Naive thymus-derived CD4-positive, alpha-beta T cell (primary cell): ENCODE measurements around the gene CAMK1D. TPM values are rescaled to one million over a fixed set of nuclear protein-coding genes. Genes with fewer than 3 reads are reported as not detected.
A peak's percentile ranks its signal among the peaks of the same experiment; 100 is the strongest.

Experiments
- ATAC-seq: fragments of 150-1000 bp; cut with Tn5 transposase; 2 replicates; pipeline ENCODE4 v1.10.0; 2021; ENCODE audit warnings: mild to moderate bottlenecking, moderate library complexity
- CTCF ChIA-PET: fragments of 350-600 bp; sonication (Branson Sonifier 250); formaldehyde crosslinking; loops from one replicate; lab custom pipeline; 2021; ENCODE audit warnings: antibody characterized with exemption; lab: Charles Lee
- POLR2A ChIA-PET: fragments of 350-600 bp; sonication (Branson Sonifier 250); formaldehyde crosslinking; loops from one replicate; lab custom pipeline; 2021; ENCODE audit warnings: antibody characterized with exemption, inconsistent platforms; lab: Charles Lee
- DNase-seq, 9 donors: peaks; one replicate each; pipeline versions ENCODE4 v3.0.0 to v3.0.0-alpha.2; 2020 to 2022; ENCODE audit warnings: mixed read lengths in 1 of 9
- H3K27ac ChIP-seq: one replicate; pipeline ENCODE4 v1.7.0; 2013; ENCODE audit warnings: mild to moderate bottlenecking, low read depth, low read length, moderate library complexity
- H3K27me3 ChIP-seq, 2 donors: one replicate each; pipeline ENCODE4 v1.7.0; 2013; ENCODE audit warnings: low read length in 2 of 2, mild to moderate bottlenecking in 2 of 2, moderate library complexity in 2 of 2; ENCODE audit not compliant: control insufficient read depth in 2 of 2, insufficient read depth in 2 of 2
- H3K36me3 ChIP-seq, 3 experiments: 1 replicate in 2 of 3; 2 replicates in 1 of 3; pipeline ENCODE4 v1.7.0; 2013; ENCODE audit warnings: low read length in 3 of 3, mild to moderate bottlenecking in 3 of 3, moderate library complexity in 1 of 3; ENCODE audit not compliant: insufficient read depth in 3 of 3, control insufficient read depth in 2 of 3
- H3K4me1 ChIP-seq, 2 donors: one replicate each; pipeline ENCODE4 v1.7.0; 2013; ENCODE audit warnings: low read length in 2 of 2, mild to moderate bottlenecking in 2 of 2, moderate library complexity in 1 of 2; ENCODE audit not compliant: control insufficient read depth in 2 of 2, insufficient read depth in 2 of 2
- H3K4me3 ChIP-seq: 2 replicates; pipeline ENCODE4 v1.7.0; 2013; ENCODE audit warnings: mild to moderate bottlenecking, low read length
- H3K9me3 ChIP-seq, 3 experiments: 1 replicate in 2 of 3; 2 replicates in 1 of 3; pipeline ENCODE4 v1.7.0; 2013; ENCODE audit warnings: low read length in 3 of 3; ENCODE audit not compliant: control insufficient read depth in 2 of 3
- H3K27ac Mint-ChIP-seq, 9 donors: one replicate each; pipeline ENCODE4 v1.8.0; 2020 to 2022; ENCODE audit warnings: mixed read lengths in 9 of 9, mild to moderate bottlenecking in 8 of 9, moderate library complexity in 5 of 9, inconsistent platforms in 2 of 9
- H3K27me3 Mint-ChIP-seq, 5 donors: one replicate each; pipeline ENCODE4 v1.8.0; 2021 to 2022; ENCODE audit warnings: mixed read lengths in 5 of 5, mild to moderate bottlenecking in 1 of 5
- H3K36me3 Mint-ChIP-seq, 5 donors: one replicate each; pipeline ENCODE4 v1.8.0; 2020 to 2022; ENCODE audit warnings: mixed read lengths in 5 of 5, mild to moderate bottlenecking in 3 of 5, inconsistent platforms in 1 of 5
- H3K4me1 Mint-ChIP-seq, 7 donors: one replicate each; pipeline ENCODE4 v1.8.0; 2020 to 2022; ENCODE audit warnings: mixed read lengths in 7 of 7, mild to moderate bottlenecking in 3 of 7, inconsistent platforms in 1 of 7
- H3K4me3 Mint-ChIP-seq, 10 donors: one replicate each; pipeline ENCODE4 v1.8.0; 2020 to 2022; ENCODE audit warnings: mild to moderate bottlenecking in 10 of 10, mixed read lengths in 10 of 10, moderate library complexity in 6 of 10, inconsistent platforms in 2 of 10
- H3K9me3 Mint-ChIP-seq, 11 donors: one replicate each; pipeline ENCODE4 v1.8.0; 2020 to 2022; ENCODE audit warnings: mixed read lengths in 11 of 11, mild to moderate bottlenecking in 4 of 11, inconsistent platforms in 1 of 11, moderate library complexity in 1 of 11
- intact Hi-C, 2 donors: fragments of 100-400 bp; cut with micrococcal nuclease; formaldehyde crosslinking; loops; one replicate each; pipeline ENCODE4 v1.15.1; 2023
- polyA plus RNA-seq, 2 donors: library from polyadenylated mRNA; unstranded; fragments of 300-500 nt; fragmentation: Illumina TruSeq; gene quantifications; one replicate each; pipeline ENCODE4 v1.2.3, GENCODE V29; 2021
- total RNA-seq, 6 experiments: library from RNA in 5 of 6; stranded (reverse) in 5 of 6; gene quantifications; 1 replicate in 5 of 6; 2 replicates in 1 of 6; pipeline ENCODE4 v1.2.3 and lab custom pipeline; 2021 to 2026

Gene CAMK1D
- total and polyA plus RNA-seq, 7 experiments from 2014 or later, result 12.5 to 43.2 (median 18.6) TPM

GRCh38 chr10:12564173-12564572 is 214.8 kb downstream of the CAMK1D start:
- Histone ChIP-seq H3K36me3 (no peaks in the 10 kb centered on the region), H3K9me3 (no peaks in the 10 kb centered on the region), H3K27ac (no peak overlapping the region), H3K4me3 (no peak overlapping the region), H3K4me1 (no peaks in the 10 kb centered on the region), H3K27me3 (no peaks in the 10 kb centered on the region)
- intact Hi-C loops, result no loop called here
- Mint-ChIP-seq H3K4me3 (no peak overlapping the region), H3K27me3 (no peaks in the 10 kb centered on the region), H3K4me1 (peaks cover 15 to 63% (median 51%) of the 10 kb centered on the region in 7 donors), H3K9me3 (peaks cover 0 to 3% (median 0%) of the 10 kb centered on the region in 11 donors), H3K36me3 (peaks cover 0 to 24% (median 7%) of the 10 kb centered on the region in 5 donors), H3K27ac (peak overlapping the region in 6 of 9 donors; percentile 0 to 90 (median 22))
- ChIA-PET POLR2A (interaction anchor here (0.5 to 1.1 kb wide), 2 partner anchors 10 to 372 kb away, joined by 3 read pairs; no protein-coding TSS in a partner anchor), CTCF (interaction anchor here (0.6 to 0.8 kb wide), 2 partner anchors 92 to 418 kb away, joined by 3 to 4 read pairs; no protein-coding TSS in a partner anchor)
- ATAC-seq, result no peak
- DNase-seq, result no peak

- DNase-seq (no peak), ATAC-seq (no peak)
- intact Hi-C loops, result no loop called here
- Mint-ChIP-seq H3K4me1 (peaks cover 15 to 56% (median 40%) of the 10 kb centered on the region in 7 donors), H3K36me3 (peaks cover 0 to 14% (median 1%) of the 10 kb centered on the region in 5 donors), H3K9me3 (peaks cover 0 to 2% (median 0%) of the 10 kb centered on the region in 11 donors), H3K4me3 (no peak overlapping the region), H3K27me3 (no peaks in the 10 kb centered on the region), H3K27ac (peak overlapping the region in 6 of 9 donors; percentile 33 to 77 (median 66))
- Histone ChIP-seq H3K27me3 (no peaks in the 10 kb centered on the region), H3K4me3 (no peak overlapping the region), H3K36me3 (no peaks in the 10 kb centered on the region), H3K4me1 (no peaks in the 10 kb centered on the region), H3K9me3 (no peaks in the 10 kb centered on the region), H3K27ac (no peak overlapping the region)
- CTCF ChIA-PET, result no interaction called here
- POLR2A ChIA-PET, result no interaction called here
Measured at GRCh38 chr10:12566161-12567115, 217.1 kb downstream of the CAMK1D start.

GRCh38 chr10:12568391-12569009 is 219.2 kb downstream of the CAMK1D start:
- peak overlapping the region in 2 of 10 donors; percentile 1 to 47 for H3K4me3 Mint-ChIP-seq
- no peaks in the 10 kb centered on the region for H3K27me3 Mint-ChIP-seq
- H3K27me3 ChIP-seq, result no peaks in the 10 kb centered on the region
- H3K4me3 ChIP-seq, result no peak overlapping the region
- H3K9me3 Mint-ChIP-seq, result peaks cover 0 to 2% (median 0%) of the 10 kb centered on the region in 11 donors
- H3K27ac ChIP-seq, result no peak overlapping the region
- H3K4me1 Mint-ChIP-seq, result peaks cover 12 to 50% (median 34%) of the 10 kb centered on the region in 7 donors
- no peaks in the 10 kb centered on the region for H3K36me3 ChIP-seq
- H3K4me1 ChIP-seq, result no peaks in the 10 kb centered on the region
- peak overlapping the region in 7 of 9 donors; percentile 29 to 78 (median 63) for H3K27ac Mint-ChIP-seq
- intact Hi-C loops, result no loop called here
- POLR2A ChIA-PET, result no interaction called here
- CTCF ChIA-PET, result no interaction called here
- ATAC-seq (no peak), DNase-seq (no peak)
- H3K9me3 ChIP-seq, result no peaks in the 10 kb centered on the region
- H3K36me3 Mint-ChIP-seq, result peaks cover 0 to 10% (median 6%) of the 10 kb centered on the region in 5 donors

GRCh38 chr10:12572281-12572680 is 222.9 kb downstream of the CAMK1D start:
- H3K27ac Mint-ChIP-seq, result peak overlapping the region in 2 of 9 donors; percentile 36 to 62
- H3K9me3 Mint-ChIP-seq, result peaks cover 0 to 9% (median 0%) of the 10 kb centered on the region in 11 donors
- H3K36me3 ChIP-seq, result no peaks in the 10 kb centered on the region
- no peaks in the 10 kb centered on the region for H3K27me3 Mint-ChIP-seq
- H3K4me1 ChIP-seq, result no peaks in the 10 kb centered on the region
- H3K9me3 ChIP-seq, result no peaks in the 10 kb centered on the region
- peaks cover 7 to 28% (median 17%) of the 10 kb centered on the region in 7 donors for H3K4me1 Mint-ChIP-seq
- CTCF ChIA-PET, result no interaction called here
- POLR2A ChIA-PET, result no interaction called here
- intact Hi-C loops, result no loop called here
- no peak for DNase-seq
- no peak overlapping the region for H3K4me3 Mint-ChIP-seq
- no peak overlapping the region for H3K27ac ChIP-seq
- ATAC-seq, result no peak
- H3K4me3 ChIP-seq, result no peak overlapping the region
- H3K36me3 Mint-ChIP-seq, result peaks cover 0 to 29% (median 19%) of the 10 kb centered on the region in 5 donors
- no peaks in the 10 kb centered on the region for H3K27me3 ChIP-seq

GRCh38 chr10:12577610-12578009 is 228.3 kb downstream of the CAMK1D start:
- Histone ChIP-seq H3K4me3 (no peak overlapping the region), H3K36me3 (no peaks in the 10 kb centered on the region), H3K27ac (no peak overlapping the region), H3K27me3 (no peaks in the 10 kb centered on the region), H3K9me3 (no peaks in the 10 kb centered on the region), H3K4me1 (no peaks in the 10 kb centered on the region)
- peaks cover 0 to 40% (median 32%) of the 10 kb centered on the region in 5 donors for H3K36me3 Mint-ChIP-seq
- peaks cover 0 to 14% (median 2%) of the 10 kb centered on the region in 11 donors for H3K9me3 Mint-ChIP-seq
- intact Hi-C loops, result no loop called here
- ChIA-PET CTCF (no interaction called here), POLR2A (interaction anchor here (1.0 kb wide), 1 partner anchor 19 kb away, joined by 3 read pairs; no protein-coding TSS in a partner anchor)
- no peak overlapping the region for H3K4me3 Mint-ChIP-seq
- H3K27me3 Mint-ChIP-seq, result no peaks in the 10 kb centered on the region
- peaks cover 7 to 41% (median 23%) of the 10 kb centered on the region in 7 donors for H3K4me1 Mint-ChIP-seq
- ATAC-seq (no peak), DNase-seq (no peak)
- peak overlapping the region in 1 of 9 donors; percentile 59 for H3K27ac Mint-ChIP-seq
